Kidney glomerular epithelial cell (primary cell): ENCODE results near the gene ALOX5AP.
A peak's percentile ranks its signal among the peaks of the same experiment; 100 is the strongest.

Experiments
- DNase-seq: peaks from one replicate; lab custom pipeline; 2025; lab: John Stamatoyannopoulos, UW

The ALOX5AP gene

DNA sequence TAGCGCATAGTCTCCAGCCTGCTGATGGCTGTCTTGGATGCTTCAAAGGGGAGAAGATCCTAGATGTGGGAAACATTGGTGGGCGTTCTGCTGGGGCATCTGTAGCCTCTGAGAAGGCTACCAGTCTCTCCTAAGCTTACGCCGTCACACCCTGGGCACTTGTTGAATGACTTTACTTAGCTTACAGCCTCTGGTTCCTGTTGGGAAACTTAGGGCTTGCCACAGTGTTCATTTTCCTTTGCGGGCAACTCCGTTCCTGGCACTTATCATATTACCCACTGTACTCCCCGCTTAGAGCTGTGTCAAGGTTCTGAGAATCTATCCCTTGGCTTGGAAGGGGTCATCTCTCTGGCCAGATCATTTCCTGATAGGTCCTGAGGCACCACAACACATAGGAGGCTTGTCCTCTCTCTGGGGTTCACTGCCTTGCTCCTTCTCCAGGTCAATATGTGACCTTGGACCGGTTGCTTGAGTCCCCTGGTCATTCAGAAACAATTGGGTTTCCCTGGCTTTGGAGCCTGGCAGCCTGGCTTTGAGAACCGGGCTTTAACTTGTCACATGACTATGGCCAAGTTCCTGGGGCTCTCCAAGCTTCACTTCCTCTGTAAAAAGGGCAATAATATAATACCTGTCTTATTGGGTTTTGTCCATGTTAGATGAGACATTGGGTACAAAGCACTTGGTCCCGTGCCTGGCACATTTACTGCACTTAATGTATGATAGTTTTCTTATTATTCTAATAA, 20.5 kb upstream of the ALOX5AP start:
- DNase-seq, result no peak

DNA sequence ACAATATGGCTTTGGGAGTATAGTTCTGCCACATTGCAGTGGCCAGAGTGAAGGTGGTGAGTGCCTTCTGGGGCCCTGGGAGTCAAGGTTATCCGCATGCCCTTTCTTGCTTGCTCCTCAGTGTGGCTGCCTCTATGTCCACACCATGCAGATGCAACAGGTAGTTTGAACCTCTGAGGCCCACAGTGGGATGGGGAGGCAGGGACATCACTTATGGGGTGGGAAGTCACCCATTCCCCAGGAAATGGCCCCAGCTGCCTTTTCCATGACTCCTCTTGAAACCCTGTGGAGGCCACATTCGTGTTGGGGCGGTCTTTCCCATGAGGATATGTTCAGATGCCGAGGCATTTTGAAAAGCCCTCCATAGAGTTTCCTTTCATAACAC, 20.0 kb upstream of the ALOX5AP start:
- no peak for DNase-seq

- DNase-seq, result no peak
Measured at GRCh38 chr13:30715837-30716236, 19.5 kb upstream of the ALOX5AP start.

- peak; percentile 87 for DNase-seq
Measured at GRCh38 chr13:30718661-30719524, 16.4 kb upstream of the ALOX5AP start.

DNA sequence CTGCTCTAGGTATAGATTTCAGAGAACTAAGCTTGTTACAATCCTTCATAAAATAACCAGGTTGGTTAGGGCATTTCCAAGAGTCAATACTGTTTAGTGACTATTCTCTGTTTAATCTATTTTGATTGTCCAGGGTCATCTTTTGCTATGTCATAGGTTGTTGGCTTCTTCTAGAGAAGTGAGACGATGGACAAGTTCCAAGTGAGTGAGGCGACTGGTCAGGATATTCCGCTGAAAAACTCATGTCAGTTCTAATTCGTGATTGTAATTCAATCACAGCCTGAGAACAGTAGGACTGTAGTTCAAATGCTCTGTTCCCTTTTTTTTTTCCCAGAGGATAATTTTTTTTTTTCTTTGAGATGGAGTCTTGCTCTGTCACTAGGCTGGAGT, 15.8 kb upstream of the ALOX5AP start:
- DNase-seq, result peak; percentile 41

DNA sequence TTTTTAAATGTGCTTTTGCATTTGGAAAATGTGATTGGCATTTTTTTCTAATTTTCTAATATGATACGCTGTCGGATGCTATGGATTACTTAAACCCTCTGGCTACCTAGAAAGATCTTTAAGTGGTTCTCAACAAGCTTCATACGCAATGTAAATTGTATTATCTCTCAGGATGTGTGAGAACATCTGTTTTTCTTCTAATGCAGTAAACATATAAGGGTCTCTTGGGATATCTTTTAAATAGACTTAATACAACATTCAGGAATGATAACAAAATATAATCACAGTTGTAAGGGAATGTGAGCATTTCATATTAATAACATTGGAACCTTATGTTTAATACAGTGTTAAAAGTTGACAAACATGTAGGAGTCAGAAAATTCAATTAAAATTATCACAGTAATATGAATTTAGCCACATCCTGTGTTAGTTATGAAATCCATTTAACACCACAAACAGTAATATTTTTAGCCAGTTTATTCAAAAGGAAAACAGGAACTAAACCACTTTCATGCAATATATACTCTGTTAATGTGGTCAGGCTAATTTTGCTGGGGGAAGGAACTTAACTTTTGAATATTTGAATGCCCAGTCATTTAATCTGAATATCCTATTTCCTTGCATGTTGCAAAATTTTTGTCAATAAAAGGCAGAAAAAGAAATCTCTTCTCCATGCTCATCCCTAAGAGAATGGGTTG, 15.0 kb upstream of the ALOX5AP start:
- no peak for DNase-seq

DNA sequence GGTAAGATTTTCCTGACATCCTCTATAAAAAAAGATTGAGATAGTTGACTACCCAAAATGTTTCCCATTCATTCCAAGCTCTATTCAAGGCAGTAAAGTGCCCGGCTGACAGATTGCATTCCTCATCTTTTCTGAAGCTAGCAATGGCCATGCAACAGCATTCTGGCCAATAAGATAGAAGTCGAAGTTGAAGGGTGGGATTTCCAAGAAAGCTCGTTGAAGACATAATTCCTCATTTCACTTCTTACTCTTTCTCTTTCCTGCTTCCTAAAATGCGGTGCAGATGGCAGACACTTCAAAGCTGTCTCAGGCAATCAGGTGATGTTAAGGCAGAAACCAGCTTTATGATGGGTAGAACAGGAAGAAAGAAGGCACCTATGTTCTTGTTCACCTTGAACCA, 13.4 kb upstream of the ALOX5AP start:
- no peak for DNase-seq

GRCh38 chr13:30722361-30722760, 13.0 kb upstream of the ALOX5AP start:
- no peak for DNase-seq

- DNase-seq, result no peak
Measured at GRCh38 chr13:30724778-30725177, 10.6 kb upstream of the ALOX5AP start.

DNA sequence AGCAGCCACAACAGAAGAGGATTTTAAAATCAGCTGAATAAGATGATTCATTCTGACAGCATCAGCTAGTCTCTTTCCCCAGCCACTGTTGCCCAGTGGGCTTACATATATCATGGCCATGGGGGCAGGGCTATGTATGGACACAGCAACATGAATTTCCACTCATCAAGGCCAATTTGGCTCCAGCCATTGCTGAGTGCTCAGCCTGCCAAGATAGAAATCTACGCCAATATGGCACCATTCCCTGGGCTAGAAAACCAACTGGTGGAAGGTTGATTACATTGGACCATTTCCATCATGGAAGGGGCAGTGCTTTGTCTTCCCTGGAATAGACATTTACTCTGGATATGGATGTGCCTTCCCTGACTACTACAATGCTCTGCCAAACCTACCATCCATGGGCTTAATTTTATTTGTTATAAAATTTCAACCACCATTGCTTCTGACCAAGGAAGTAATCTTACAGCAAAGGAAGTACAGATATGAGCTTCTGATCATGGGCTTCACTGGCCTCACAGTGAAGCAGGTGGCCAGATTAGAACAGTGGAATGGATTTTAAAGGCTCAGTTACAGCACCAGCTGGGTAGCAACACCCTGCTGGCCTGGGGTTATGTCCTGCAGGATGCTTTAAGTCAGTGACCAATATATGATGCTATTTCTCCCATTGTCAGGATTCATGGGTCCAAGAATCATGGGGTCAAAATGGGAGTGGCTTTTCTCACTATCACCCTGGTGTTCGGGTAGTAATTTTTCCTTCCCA, 9.8 kb upstream of the ALOX5AP start:
- no peak for DNase-seq

DNA sequence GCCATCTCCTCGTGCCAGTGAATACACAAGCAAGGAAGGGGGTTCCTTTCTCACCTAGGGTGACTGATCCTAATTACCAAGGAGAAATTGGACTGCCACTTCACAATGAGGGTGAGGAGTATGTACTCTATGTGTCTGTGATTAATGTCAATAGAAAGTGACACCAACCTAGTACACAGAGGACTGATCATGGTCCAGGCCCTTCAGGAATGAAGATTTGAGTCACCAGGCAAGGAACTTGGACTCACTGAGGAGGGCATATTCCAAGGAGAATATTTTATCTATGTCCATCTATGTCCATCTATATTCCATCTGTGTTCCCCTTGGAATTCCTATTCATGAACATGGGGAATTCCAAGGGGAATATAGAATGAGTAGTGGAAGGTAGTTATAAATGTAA, 9.2 kb upstream of the ALOX5AP start:
- DNase-seq, result no peak

- DNase-seq, result no peak
Measured at GRCh38 chr13:30727491-30728355, 7.6 kb upstream of the ALOX5AP start.

DNA sequence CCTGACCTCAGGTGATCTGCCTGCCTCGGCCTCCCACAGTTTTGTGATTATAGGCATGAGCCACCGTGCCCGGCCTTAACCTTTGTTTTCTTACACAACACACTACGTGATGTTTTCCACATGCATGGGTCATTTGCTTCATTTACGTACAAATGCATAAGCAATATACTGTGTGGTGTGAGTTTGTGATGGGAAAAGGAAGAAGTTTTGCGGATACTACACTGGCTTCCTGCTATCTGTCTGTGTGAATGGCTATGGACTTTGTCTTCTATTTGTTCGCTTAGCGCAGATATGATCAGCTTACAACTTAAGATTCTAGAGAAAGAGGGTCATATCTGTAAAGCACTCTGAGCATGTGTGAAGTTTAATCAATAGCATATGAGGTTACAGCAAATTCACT, 5.5 kb upstream of the ALOX5AP start:
- DNase-seq, result no peak

GRCh38 chr13:30730526-30730925, 4.8 kb upstream of the ALOX5AP start:
- no peak for DNase-seq

DNA sequence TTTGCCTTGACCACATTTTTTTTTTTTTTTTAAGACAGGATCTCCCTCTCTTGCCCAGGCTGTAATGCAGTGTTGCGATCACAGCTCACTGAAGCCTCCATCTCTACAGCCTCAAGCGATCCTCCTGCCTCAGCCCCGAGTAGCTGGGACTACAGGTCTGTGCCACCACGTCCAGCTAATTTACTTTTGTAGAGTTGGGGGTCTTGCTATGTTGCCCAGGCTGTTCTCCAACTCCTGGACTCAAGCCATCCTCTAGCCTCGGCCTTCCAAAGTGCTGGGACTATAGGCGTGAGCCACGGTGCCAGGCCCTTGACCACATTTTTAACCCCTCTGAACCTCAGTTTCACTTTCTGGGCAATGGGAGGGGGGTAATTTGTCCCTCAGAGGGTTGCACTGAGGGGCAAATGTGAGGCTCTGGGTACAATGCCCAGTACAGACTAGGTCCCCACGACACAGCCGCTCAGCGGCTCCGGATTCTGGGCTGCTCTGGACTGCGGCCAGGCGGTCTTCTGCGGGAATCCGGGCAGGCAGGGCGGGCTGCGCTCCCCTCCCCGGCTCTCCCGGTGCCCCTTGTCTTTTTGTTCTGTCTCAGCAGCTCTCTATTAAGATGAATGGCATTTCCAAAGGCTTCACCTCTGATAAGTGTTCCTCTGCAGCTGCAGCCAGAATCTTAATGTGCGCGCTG, 3.8 kb upstream of the ALOX5AP start:
- no peak for DNase-seq

DNA sequence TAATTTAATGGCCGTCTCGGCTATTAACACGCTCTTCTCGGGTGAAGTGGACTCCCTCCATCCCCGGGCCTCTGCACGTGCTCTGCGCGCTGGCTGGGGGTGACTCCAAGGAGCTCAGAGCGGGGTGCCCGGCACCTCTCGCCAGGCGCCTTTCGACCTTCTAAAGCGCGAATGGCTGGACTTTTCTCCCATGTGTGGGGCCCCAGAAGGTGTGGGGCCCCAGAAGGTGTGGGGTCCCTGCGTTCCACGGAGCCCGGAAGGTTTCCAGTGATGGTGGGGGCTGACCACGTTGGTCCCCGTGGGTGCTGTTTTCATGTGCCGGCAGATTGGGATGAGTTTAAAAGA, 3.3 kb upstream of the ALOX5AP start:
- no peak for DNase-seq

- peak; percentile 88 for DNase-seq
Measured at GRCh38 chr13:30734439-30734838, 904 bp upstream of the ALOX5AP start.

DNA sequence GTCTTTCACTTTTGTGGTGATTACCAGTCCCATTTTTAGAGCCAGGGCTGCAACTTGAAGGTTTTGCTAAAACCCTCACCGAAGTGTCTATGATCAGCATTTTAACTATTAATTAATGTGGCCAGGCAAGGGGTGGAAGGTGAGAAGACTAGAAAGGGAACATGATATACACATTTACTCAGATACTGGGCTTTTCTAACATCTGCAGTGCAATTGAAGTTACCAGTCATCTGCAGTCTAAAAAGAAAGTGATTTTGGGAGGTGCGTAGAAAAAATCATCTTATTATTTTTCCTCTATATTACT, 481 bp downstream of the ALOX5AP start:
- DNase-seq, result no peak

- no peak for DNase-seq
Measured at GRCh38 chr13:30736461-30737320, 1.3 kb downstream of the ALOX5AP start.
